MV-4-11 (cell line): ENCODE measurements around the gene ERBB2.

Source experiments
- DNase-seq: peaks from one replicate; lab custom pipeline; 2025; lab: John Stamatoyannopoulos, UW

ERBB2 gene

GRCh38 chr17:39726617-39727016 is 26.8 kb downstream of the ERBB2 start:
- no peak for DNase-seq

DNA sequence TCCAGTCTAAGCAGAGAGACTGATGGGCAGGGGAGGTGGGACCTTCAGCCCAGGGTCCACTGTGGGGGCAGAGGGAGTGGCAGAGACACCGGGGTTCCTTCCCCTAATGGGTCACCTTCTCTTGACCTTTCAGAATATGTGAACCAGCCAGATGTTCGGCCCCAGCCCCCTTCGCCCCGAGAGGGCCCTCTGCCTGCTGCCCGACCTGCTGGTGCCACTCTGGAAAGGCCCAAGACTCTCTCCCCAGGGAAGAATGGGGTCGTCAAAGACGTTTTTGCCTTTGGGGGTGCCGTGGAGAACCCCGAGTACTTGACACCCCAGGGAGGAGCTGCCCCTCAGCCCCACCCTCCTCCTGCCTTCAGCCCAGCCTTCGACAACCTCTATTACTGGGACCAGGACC is 27.7 kb downstream of the ERBB2 start:
- DNase-seq: no peak

DNA sequence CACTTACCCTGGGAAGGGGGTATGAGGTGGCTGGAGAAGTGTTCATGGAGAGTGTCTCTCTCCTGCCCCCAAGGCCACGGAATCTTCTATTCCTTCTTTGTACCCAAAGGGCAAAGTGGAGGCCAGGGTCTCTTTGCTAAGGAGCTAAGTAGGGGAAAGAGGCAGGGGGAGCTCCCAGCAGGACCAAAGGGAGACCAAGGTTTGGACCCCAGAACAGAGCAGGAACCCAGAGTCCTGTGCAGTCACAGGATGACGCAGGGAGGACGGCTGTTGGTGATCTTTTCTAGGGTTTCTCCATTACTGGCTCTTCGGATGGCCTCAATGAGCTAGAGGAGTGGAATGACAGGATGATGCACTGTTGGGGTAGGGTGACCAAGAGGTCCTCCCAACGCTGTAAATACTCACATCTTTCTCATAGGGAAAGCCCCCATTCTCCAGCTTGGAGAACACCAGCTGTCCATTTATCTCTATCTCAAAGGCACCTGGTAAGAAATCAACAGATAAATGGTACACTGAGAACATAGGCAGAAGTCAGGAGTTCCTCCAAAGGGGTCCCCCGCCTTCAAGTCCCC is 29.5 kb downstream of the ERBB2 start:
- no peak for DNase-seq

- DNase-seq: peak; percentile 68
Measured at GRCh38 chr17:39730095-39730921, 30.4 kb downstream of the ERBB2 start, which contains the start of gene MIEN1. TSS of gene MIEN1 (minus strand) at chr17:39730532. CDS start at chr17:39730495, 37 bp downstream.

DNA sequence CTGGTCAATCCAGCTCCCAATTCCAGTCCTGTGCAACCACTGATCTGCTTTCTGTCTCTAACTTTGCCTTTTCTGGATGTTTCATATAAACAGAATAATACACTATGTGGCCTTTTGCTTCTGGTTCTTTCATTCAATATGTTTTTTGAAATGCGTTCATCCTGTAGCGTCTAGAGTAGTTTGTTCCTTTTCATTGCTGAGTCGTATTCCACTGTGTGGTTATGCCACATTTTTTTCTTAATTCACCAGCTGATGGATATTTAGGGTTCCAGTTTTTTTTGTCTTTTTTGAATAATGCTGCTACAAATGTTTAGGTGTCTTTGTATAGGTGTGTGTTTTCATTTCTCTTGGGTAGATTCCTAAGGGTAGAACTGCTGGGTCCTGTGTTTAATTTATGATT is 32.7 kb downstream of the ERBB2 start:
- DNase-seq: no peak

- no peak for DNase-seq
Measured at GRCh38 chr17:39735882-39736281, 36.0 kb downstream of the ERBB2 start.

DNA sequence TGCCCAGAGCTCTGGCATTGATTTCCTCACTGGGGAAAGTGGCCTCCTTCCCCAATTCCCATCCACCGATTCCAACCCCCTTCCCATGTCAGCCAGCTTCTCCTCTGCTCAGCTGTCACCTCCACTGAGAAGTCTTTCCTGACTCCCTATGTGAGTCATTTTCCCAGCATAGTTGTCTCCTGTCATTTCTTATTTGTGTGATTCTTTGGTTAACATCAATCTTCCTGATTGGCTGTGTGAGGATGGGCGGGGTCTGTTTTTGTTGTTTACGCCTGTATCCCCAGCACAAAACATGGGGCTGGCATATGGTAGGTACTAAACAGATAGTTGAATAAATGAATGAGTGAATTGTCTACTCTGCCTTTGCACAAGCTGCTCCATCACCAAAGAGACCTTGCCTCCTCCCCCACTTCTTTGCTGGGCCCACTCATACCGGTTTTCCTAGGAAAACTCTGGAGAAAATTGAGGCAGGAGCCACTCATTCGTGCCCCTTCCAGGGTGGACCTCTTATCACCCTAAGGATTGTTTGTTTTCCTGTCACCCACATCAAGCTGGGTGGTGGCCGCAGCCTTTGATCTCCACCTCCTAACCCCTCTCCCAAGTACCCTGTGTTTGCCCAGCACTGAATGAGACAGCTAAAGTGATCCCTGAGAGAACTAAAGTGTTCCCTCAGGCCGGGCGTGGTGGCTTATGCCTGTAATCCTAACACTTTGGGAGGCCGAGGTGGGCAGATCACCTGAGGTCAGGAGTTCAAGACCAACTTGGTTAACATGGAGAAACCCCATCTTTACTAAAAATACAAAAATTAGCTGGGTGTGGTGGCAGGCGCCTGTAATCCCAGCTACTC is 36.7 kb downstream of the ERBB2 start:
- no peak for DNase-seq

- no peak for DNase-seq
Measured at GRCh38 chr17:39737206-39737759, 37.4 kb downstream of the ERBB2 start.

- DNase-seq: no peak
Measured at GRCh38 chr17:39737760-39738567, 38.1 kb downstream of the ERBB2 start, which contains the start of gene GRB7. TSS of gene GRB7 (plus strand) at chr17:39737938. CDS start at chr17:39742302, 4,364 bp downstream.

DNA sequence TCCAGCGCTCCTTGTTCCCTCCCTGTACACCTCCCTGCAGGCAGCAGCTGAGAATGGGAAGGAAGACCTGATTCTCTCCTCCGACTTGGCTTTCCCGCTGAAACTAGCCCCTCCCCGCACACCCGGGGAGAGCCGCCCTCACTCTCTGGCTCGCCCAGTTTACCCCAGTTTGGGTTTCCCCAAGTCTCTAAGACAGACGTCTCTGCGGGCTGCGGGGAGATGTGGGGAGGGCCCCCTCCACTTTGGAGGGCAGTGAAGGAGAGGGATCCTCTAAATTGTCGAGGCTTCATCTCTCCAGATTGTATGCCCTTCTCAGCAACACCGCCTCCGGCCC is 38.7 kb downstream of the ERBB2 start:
- no peak for DNase-seq

DNA sequence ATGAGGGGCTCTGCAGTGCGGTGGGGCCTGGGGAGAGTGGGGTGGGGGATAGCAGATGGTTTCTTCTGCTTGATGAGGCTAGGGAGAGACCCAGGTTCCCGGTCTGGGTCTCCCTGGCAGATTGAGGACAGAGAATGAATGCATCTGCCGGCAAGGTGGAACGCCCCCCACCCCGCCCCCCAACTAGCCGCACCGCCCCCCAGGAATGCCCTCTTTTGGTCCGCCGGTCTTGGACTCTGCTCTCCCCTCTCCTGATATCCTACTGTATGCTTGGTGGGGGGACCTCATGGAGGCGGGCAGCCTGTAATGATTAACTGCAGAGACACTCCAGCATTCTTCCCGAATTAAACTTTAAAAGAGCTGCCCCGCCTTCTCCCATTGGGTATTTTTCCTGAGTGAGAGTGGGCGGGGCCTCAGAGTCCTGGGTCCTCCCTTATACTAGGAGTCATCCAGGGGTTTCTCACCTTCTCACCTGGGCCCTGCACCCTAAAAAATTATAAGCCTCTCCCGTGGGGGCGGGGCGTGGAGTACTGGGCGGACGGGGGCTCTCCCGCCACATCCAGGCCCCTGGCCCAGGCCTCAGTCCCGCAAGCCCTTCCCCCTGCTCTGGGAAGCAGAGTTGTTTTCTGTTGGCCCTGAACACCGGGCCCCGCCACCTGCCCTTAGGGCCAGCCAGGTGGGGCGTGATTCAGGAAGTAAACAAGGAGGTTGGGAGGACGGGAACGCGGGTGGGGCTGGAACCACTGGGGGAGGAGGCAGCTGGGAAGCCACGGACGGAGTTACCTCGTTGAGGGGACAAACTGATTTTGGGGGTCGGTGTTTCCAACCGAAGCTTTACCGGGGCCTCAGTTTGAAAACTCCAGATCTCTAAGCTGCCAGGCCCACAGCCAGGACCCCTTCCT is 39.4 kb downstream of the ERBB2 start:
- no peak for DNase-seq

- DNase-seq: no peak
Measured at GRCh38 chr17:39739885-39740356, 40.1 kb downstream of the ERBB2 start.

GRCh38 chr17:39740357-39741111 is 40.7 kb downstream of the ERBB2 start:
- no peak for DNase-seq

GRCh38 chr17:39742126-39742855 is 42.4 kb downstream of the ERBB2 start:
- no peak for DNase-seq

DNA sequence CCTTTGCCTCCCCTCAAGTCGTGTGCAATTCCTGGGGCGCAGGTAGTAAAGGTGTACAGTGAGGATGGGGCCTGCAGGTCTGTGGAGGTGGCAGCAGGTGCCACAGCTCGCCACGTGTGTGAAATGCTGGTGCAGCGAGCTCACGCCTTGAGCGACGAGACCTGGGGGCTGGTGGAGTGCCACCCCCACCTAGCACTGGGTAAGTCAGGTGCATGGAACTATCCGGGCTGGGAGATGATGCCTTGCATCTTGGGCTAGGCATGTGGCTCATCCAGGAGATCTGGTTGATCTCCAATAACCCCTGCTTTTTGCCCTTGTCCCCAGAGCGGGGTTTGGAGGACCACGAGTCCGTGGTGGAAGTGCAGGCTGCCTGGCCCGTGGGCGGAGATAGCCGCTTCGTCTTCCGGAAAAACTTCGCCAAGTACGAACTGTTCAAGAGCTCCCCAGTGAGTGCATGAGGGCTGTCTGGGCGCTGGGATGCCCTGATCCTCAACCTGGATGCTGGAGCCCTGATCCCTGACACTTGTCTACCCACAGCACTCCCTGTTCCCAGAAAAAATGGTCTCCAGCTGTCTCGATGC is 43.1 kb downstream of the ERBB2 start:
- no peak for DNase-seq

DNA sequence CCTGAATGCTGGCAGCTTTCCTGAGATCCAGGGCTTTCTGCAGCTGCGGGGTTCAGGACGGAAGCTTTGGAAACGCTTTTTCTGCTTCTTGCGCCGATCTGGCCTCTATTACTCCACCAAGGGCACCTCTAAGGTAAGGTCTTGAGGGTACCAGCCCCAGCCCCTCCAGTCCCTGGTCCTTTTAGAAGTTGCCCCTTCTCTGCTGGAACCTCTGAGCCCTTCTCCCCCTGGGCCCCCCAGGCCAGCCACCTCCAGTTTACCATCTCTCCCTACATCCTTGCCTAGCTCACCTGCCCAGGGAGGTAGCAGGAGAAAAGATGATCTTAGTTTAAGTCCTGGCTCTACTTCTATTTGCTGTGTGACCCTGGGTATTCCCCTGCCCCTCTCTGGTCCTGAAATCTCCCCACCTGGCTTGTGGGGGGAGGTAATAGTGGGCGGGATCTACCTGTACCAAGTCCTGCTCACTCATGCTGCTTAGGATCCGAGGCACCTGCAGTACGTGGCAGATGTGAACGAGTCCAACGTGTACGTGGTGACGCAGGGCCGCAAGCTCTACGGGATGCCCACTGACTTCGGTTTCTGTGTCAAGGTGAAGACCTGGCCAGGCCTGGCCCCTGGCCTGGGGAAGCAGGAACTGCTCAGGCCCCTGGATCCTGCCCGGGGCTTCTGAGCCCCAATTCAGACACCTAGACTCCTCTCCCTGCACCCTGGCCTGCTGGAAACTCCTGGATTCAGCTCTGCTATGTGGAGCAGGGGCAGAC is 44.4 kb downstream of the ERBB2 start:
- no peak for DNase-seq

DNA sequence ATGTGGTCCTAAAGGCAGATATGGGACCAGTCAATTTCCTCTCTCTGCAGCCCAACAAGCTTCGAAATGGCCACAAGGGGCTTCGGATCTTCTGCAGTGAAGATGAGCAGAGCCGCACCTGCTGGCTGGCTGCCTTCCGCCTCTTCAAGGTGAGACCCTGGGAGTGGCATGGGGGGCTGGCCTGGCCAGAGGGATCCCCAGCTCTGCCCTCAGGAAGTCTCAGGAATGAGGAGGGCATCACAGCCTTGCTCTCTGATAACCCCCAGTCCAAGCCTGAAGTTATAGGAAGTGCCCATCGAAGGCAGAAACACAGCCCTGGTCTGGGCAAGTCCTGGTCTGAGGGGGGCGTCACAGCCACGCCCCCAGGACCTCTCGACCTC is 45.0 kb downstream of the ERBB2 start:
- no peak for DNase-seq
